Measurements from ENCODE around the gene CCNY.

- no peak for TF ChIP-seq REST (IDR thresholded peaks at IDR 0.05; ENCODE audit: insufficient read depth in 1 of 2, low read depth in 2 of 2, low read length in 2 of 2)
- TF ChIP-seq POLR2AphosphoS5 (IDR thresholded peaks at IDR 0.05; ENCODE audit: low read depth, low read length): no peak
- TF ChIP-seq TAF1 (IDR thresholded peaks at IDR 0.05; ENCODE audit: borderline replicate concordance, insufficient read depth, low read length): no peak
Measured at GRCh38 chr10:35448687-35449662, 112.7 kb downstream of the CCNY start.
